ENCODE results near the gene C3. TPM values are rescaled to one million over a fixed set of nuclear protein-coding genes. Genes with fewer than 3 reads are reported as not detected.
A peak's percentile ranks its signal among the peaks of the same experiment; 100 is the strongest.

C3 gene
- 10 to 100 TPM in 1 of 5 donors, 1 to 10 TPM in 3, not detected in 1; 1.1 to 10.6 (median 7.6) TPM for total RNA-seq
- 0.33 TPM for total RNA-seq (2013)
- total RNA-seq = 0 to 13.4 (median 0.29) reads per million in 29 experiments

DNA sequence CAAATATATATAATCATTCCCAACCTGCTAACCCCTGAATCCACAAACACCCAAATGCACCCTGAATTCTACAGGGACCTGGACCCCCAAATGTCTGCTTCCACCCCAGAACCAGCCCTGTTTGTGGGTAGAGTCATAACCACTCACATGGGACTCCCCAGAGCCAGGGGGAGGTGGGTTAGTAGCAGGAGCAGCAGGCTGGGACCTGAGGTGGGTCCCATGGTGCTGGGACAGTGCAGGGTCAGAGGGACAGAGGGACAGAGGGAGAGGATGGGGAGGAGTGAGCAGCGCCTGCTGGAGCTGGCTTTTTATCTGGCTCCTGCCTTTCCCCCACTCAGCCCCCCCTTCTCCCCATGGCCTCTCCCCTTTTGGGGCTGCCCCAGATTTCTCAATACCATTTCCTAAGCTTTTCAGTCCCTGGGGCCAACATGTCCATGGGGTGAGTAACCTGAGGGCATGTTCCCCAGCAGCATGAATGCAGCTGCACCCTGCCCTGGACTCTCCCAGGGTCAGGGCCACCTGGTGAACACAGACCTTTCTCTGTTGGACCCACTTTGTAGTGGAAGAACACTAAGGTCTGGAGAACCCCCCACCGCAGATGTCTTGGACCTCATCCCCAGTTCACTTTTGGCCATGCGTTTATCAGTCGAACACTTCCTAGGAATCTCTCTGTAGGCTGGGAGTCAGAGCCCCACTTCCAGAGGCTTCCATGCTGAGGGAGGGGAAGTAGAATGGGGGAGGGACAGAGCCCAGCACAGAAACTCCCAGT lies at the start of gene C3:
TSS of gene C3 (minus strand) at position 282 of the 769 bp plus-strand sequence. CDS start at position 221, 61 bp downstream.
- Mint-ChIP-seq H3K9me3 (no peaks in the 10 kb centered on the region), H3K4me1 (peaks cover 11 to 45% (median 33%) of the 10 kb centered on the region in 3 donors), H3K4me3 (no peak within 1 kb of the TSS), H3K36me3 (no peaks in the 10 kb centered on the region), H3K27ac (peak within 1 kb of the TSS in 1 of 2 donors; percentile 7), H3K27me3 (no peaks in the 10 kb centered on the region)
- H3K4me3 ChIP-seq (ENCODE audit: control insufficient read depth in 1 of 2, extremely low read depth in 1 of 2, low read length in 1 of 2) = no peak within 1 kb of the TSS
- no peak for DNase-seq
- ChIA-PET CTCF (no interaction called here), POLR2A (no interaction called here)
- no peaks in the 10 kb centered on the region for H3K9me3 ChIP-seq
- WGBS (ENCODE audit: insufficient coverage) = 100% methylated on average over 3 of the region's 4 CpGs
- H3K36me3 ChIP-seq (ENCODE audit: control insufficient read depth in 2 of 2, extremely low read depth in 1 of 2, insufficient read depth in 1 of 2, low read length in 1 of 2) = no peaks in the 10 kb centered on the region
- H3K27me3 ChIP-seq (replicated peaks in 1 of 2; ENCODE audit: control insufficient read depth in 2 of 2, extremely low read depth in 1 of 2, insufficient read depth in 2 of 2, low read length in 1 of 2) = no peaks in the 10 kb centered on the region
- ATAC-seq (replicated peaks in 1 of 4) = no peak
- no peak within 1 kb of the TSS for H3K27ac ChIP-seq (ENCODE audit: low read length)
- peaks cover 2 to 8% of the 10 kb centered on the region in 2 experiments for H3K4me1 ChIP-seq (ENCODE audit: control insufficient read depth in 1 of 2, extremely low read depth in 1 of 2, insufficient read depth in 2 of 2, low read length in 2 of 2)

- WGBS (ENCODE audit: insufficient coverage) = no CpG with 5 or more reads among the region's 11 CpGs
- peak in 1 of 35 experiments; percentile 49 for DNase-seq
- Mint-ChIP-seq H3K27ac (peak overlapping the region; percentile 61 to 72), H3K4me3 (peak overlapping the region in 1 of 3 donors; percentile 31), H3K36me3 (peaks cover 4% of the 10 kb centered on the region), H3K9me3 (no peaks in the 10 kb centered on the region), H3K4me1 (peaks cover 45 to 53% (median 45%) of the 10 kb centered on the region in 3 donors), H3K27me3 (no peaks in the 10 kb centered on the region)
- H3K36me3 ChIP-seq (ENCODE audit: control insufficient read depth in 2 of 2, extremely low read depth in 1 of 2, insufficient read depth in 1 of 2, low read length in 1 of 2) = no peaks in the 10 kb centered on the region
- no peaks in the 10 kb centered on the region for H3K9me3 ChIP-seq
- peak overlapping the region; percentile 96 for H3K27ac ChIP-seq (ENCODE audit: low read length)
- H3K27me3 ChIP-seq (replicated peaks in 1 of 2; ENCODE audit: control insufficient read depth in 2 of 2, extremely low read depth in 1 of 2, insufficient read depth in 2 of 2, low read length in 1 of 2) = peaks cover 0 to 2% of the 10 kb centered on the region in 2 experiments
- no peak for ATAC-seq (replicated peaks in 1 of 4)
- no peak overlapping the region for H3K4me3 ChIP-seq (ENCODE audit: control insufficient read depth in 1 of 2, extremely low read depth in 1 of 2, low read length in 1 of 2)
- H3K4me1 ChIP-seq (ENCODE audit: control insufficient read depth in 1 of 2, extremely low read depth in 1 of 2, insufficient read depth in 2 of 2, low read length in 2 of 2) = peaks cover 20 to 68% of the 10 kb centered on the region in 2 experiments
- CTCF ChIA-PET = interaction anchor here in 1 of 2 donors (1.5 to 3.2 kb wide), 3 partner anchors 31 to 94 kb away, joined by 4 to 23 read pairs (median 7); partner anchors contain the start of gene GPR108
- POLR2A ChIA-PET = no interaction called here
Measured at GRCh38 chr19:6769006-6769619, 48.7 kb upstream of the C3 start.

GRCh38 chr19:6768236-6768785 lies 47.9 kb upstream of the C3 start:
- H3K9me3 Mint-ChIP-seq = no peaks in the 10 kb centered on the region
- Histone ChIP-seq H3K4me1 (ENCODE audit: control insufficient read depth in 1 of 2, extremely low read depth in 1 of 2, insufficient read depth in 2 of 2, low read length in 2 of 2) (peaks cover 17 to 61% of the 10 kb centered on the region in 2 experiments), H3K27ac (ENCODE audit: low read length) (peak overlapping the region; percentile 96), H3K36me3 (ENCODE audit: control insufficient read depth in 2 of 2, extremely low read depth in 1 of 2, insufficient read depth in 1 of 2, low read length in 1 of 2) (no peaks in the 10 kb centered on the region), H3K4me3 (ENCODE audit: control insufficient read depth in 1 of 2, extremely low read depth in 1 of 2, low read length in 1 of 2) (peak overlapping the region in 1 of 2 donors; percentile 70), H3K9me3 (no peaks in the 10 kb centered on the region), H3K27me3 (replicated peaks in 1 of 2; ENCODE audit: control insufficient read depth in 2 of 2, extremely low read depth in 1 of 2, insufficient read depth in 2 of 2, low read length in 1 of 2) (peaks cover 0 to 2% of the 10 kb centered on the region in 2 experiments)
- DNase-seq (peak in 9 of 35 experiments; percentile 11 to 65 (median 22)), ATAC-seq (replicated peaks in 1 of 4) (no peak)
- CTCF ChIA-PET = interaction anchor here in 1 of 2 donors (0.9 to 3.2 kb wide), 5 partner anchors 30 to 287 kb away, joined by 3 to 23 read pairs (median 4); partner anchors contain the start of genes DENND1C and GPR108
- peak overlapping the region; percentile 87 to 89 (median 87) for H3K4me3 Mint-ChIP-seq
- POLR2A ChIA-PET = interaction anchor here in 1 of 2 donors (1.4 kb wide), 1 partner anchor 31 kb away, joined by 7 read pairs; the partner anchor contains the start of gene GPR108
- H3K27ac Mint-ChIP-seq = peak overlapping the region; percentile 93 to 94
- peaks cover 41 to 48% (median 42%) of the 10 kb centered on the region in 3 donors for H3K4me1 Mint-ChIP-seq
- no peaks in the 10 kb centered on the region for H3K27me3 Mint-ChIP-seq
- H3K36me3 Mint-ChIP-seq = no peaks in the 10 kb centered on the region
- 10% methylated on average over 2 of the region's 8 CpGs for WGBS (ENCODE audit: insufficient coverage)

- Mint-ChIP-seq H3K4me1 (peaks cover 41 to 48% (median 41%) of the 10 kb centered on the region in 3 donors), H3K36me3 (no peaks in the 10 kb centered on the region), H3K27ac (peak within 1 kb of the TSS; percentile 93 to 94), H3K9me3 (no peaks in the 10 kb centered on the region), H3K4me3 (peak within 1 kb of the TSS; percentile 87 to 89 (median 87)), H3K27me3 (no peaks in the 10 kb centered on the region)
- H3K36me3 ChIP-seq (ENCODE audit: control insufficient read depth in 2 of 2, extremely low read depth in 1 of 2, insufficient read depth in 1 of 2, low read length in 1 of 2) = peaks cover 0 to 4% of the 10 kb centered on the region in 2 donors
- CTCF ChIA-PET = interaction anchor here in 1 of 2 donors (0.9 to 3.2 kb wide), 5 partner anchors 30 to 286 kb away, joined by 3 to 23 read pairs (median 4); partner anchors contain the start of genes DENND1C and GPR108
- no peaks in the 10 kb centered on the region for H3K27me3 ChIP-seq (replicated peaks in 1 of 2; ENCODE audit: control insufficient read depth in 2 of 2, extremely low read depth in 1 of 2, insufficient read depth in 2 of 2, low read length in 1 of 2)
- H3K4me3 ChIP-seq (ENCODE audit: control insufficient read depth in 1 of 2, extremely low read depth in 1 of 2, low read length in 1 of 2) = peak within 1 kb of the TSS; percentile 70 to 87
- POLR2A ChIA-PET = interaction anchor here in 1 of 2 donors (1.4 kb wide), 1 partner anchor 30 kb away, joined by 7 read pairs; the partner anchor contains the start of gene GPR108
- H3K4me1 ChIP-seq (ENCODE audit: control insufficient read depth in 1 of 2, extremely low read depth in 1 of 2, insufficient read depth in 2 of 2, low read length in 2 of 2) = peaks cover 17 to 59% of the 10 kb centered on the region in 2 experiments
- ATAC-seq (replicated peaks in 1 of 4) = peak; percentile 74 to 87 (median 82)
- WGBS (ENCODE audit: insufficient coverage) = 0% methylated on average over 27 of the region's 47 CpGs
- peak within 1 kb of the TSS; percentile 96 for H3K27ac ChIP-seq (ENCODE audit: low read length)
- peak; percentile 87 to 97 (median 92) for DNase-seq
- no peaks in the 10 kb centered on the region for H3K9me3 ChIP-seq
Measured at GRCh38 chr19:6767357-6768235, 47.1 kb upstream of the C3 start, which contains the start of gene SH2D3A. SH2D3A (minus strand) TSS chr19:6767435; CDS start chr19:6763748, 3,687 bp downstream.

- WGBS (ENCODE audit: insufficient coverage) = 0% methylated on average over 14 of the region's 15 CpGs
- H3K27ac ChIP-seq (ENCODE audit: low read length) = peak overlapping the region; percentile 96
- H3K27me3 Mint-ChIP-seq = no peaks in the 10 kb centered on the region
- peaks cover 36 to 43% (median 37%) of the 10 kb centered on the region in 3 donors for H3K4me1 Mint-ChIP-seq
- no peaks in the 10 kb centered on the region for H3K9me3 ChIP-seq
- ATAC-seq (replicated peaks in 1 of 4) = peak; percentile 49 to 74 (median 70)
- ChIA-PET CTCF (interaction anchor here in 1 of 2 donors (3.2 kb wide), 1 partner anchor 29 kb away, joined by 23 read pairs; the partner anchor contains the start of gene GPR108), POLR2A (no interaction called here)
- H3K36me3 Mint-ChIP-seq = no peaks in the 10 kb centered on the region
- peaks cover 0 to 8% of the 10 kb centered on the region in 2 donors for H3K36me3 ChIP-seq (ENCODE audit: control insufficient read depth in 2 of 2, extremely low read depth in 1 of 2, insufficient read depth in 1 of 2, low read length in 1 of 2)
- peak in 8 of 35 experiments; percentile 31 to 78 (median 56) for DNase-seq
- peak overlapping the region; percentile 70 to 87 for H3K4me3 ChIP-seq (ENCODE audit: control insufficient read depth in 1 of 2, extremely low read depth in 1 of 2, low read length in 1 of 2)
- H3K4me1 ChIP-seq (ENCODE audit: control insufficient read depth in 1 of 2, extremely low read depth in 1 of 2, insufficient read depth in 2 of 2, low read length in 2 of 2) = peaks cover 17 to 54% of the 10 kb centered on the region in 2 experiments
- H3K4me3 Mint-ChIP-seq = peak overlapping the region; percentile 87 to 89 (median 87)
- peak overlapping the region; percentile 93 to 94 for H3K27ac Mint-ChIP-seq
- H3K27me3 ChIP-seq (replicated peaks in 1 of 2; ENCODE audit: control insufficient read depth in 2 of 2, extremely low read depth in 1 of 2, insufficient read depth in 2 of 2, low read length in 1 of 2) = no peaks in the 10 kb centered on the region
- no peaks in the 10 kb centered on the region for H3K9me3 Mint-ChIP-seq
Measured at GRCh38 chr19:6767081-6767356, 46.6 kb upstream of the C3 start.

Measured in T-cell (primary cell).